Germinal center (tissue), 1 donor: ENCODE data around the gene ZNRF3.
"Not testable (repeated sequence)": the region's sequence is repeated elsewhere in the genome, so short reads cannot be mapped to it uniquely, and the experiment has no call there.

Experiments used
- DNase-seq: peaks from one replicate; pipeline ENCODE4 v3.0.0; 2012; ENCODE audit warnings: mixed read lengths, low spot score

Gene ZNRF3

GRCh38 chr22:28985581-28986290 lies 102.4 kb downstream of the ZNRF3 start:
- DNase-seq: no peak

DNA sequence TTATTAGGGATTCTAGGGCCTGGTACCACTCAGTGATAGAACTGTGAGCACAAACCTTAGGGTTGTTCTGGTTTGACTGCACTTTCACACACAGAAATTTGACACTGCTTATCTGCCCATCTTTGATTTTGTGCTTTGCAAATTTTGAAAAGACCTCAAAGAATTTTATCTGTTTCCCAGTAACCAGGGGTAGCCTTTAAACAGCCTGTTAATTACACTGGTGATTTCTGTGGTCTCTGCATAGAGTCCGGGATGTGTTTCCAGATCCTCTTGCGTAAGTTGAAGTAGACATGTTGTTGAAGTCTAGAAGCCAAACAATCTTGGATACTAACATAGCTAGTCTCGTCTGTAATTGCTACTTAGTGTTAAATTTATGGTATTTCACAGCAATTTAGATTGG lies 103.0 kb downstream of the ZNRF3 start:
- DNase-seq: no peak

GRCh38 chr22:28988457-28988856 lies 105.1 kb downstream of the ZNRF3 start:
- DNase-seq: no peak

DNA sequence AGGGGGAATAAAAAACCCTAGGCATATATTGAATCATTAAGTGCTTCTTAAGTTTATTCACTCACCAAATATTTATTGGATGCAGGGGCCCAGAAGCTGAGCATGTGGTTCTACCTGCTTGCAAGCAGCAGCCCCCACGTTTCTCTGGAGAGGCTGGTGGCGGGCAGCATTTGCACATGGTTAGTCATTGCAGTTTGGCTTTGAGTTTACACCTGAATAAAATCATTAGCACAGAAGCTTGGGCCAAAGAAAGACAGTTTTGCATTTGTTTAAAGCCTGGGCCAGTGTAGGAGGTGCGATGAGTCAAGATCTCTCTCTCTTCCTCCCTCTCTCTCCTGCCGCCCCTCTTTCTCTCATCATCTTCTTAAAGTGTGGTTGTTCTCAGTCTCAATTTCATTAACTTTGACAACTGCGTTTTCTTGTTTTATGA lies 105.7 kb downstream of the ZNRF3 start:
- no peak for DNase-seq

- DNase-seq: no peak
These were observed 106.1 kb downstream of the ZNRF3 start for GRCh38 chr22:28989484-28989883.

DNA sequence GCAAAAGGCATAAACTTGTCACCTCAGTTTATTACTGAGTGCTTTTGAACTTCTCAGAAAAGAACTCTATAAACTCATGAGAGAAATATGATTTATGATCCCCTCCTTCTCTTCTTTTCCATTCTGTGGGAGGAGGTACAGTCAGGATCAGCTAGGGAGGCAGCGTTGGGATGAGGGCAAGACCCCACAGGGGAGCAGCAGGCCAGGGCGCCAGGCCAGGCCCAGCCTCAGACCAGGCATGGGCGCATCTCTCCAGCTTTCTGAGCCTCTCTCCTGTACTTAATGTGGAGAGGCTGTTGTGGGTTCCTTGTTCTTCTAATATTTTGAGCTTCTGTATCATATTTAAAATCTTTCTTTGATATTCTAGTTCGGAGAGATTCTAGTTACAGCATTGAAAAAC lies 106.5 kb downstream of the ZNRF3 start:
- no peak for DNase-seq

- no peak for DNase-seq
These were observed 109.4 kb downstream of the ZNRF3 start for GRCh38 chr22:28992565-28993356.

GRCh38 chr22:28994522-28994921 lies 111.2 kb downstream of the ZNRF3 start:
- DNase-seq: no peak

DNA sequence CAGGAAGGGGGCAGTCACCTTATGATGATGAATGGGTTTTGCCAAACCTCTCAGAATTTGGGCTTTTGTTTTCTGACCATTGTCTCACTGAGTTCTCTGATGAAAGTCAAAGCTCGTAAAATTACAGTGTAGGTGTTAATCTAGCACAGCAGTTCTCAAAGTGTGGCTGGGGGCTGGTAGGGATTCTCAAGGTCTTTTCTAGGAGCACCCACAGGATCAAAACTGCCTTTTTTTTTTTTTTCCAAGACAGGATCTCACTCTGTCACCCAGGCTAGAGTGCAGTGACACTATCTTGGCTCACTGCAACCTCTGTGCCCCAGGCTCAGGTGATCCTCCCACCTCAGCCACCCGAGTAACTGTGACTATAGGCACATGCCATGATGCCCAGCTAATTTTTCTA lies 112.2 kb downstream of the ZNRF3 start:
- DNase-seq: no peak

GRCh38 chr22:28997342-28997741 lies 114.0 kb downstream of the ZNRF3 start:
- no peak for DNase-seq

DNA sequence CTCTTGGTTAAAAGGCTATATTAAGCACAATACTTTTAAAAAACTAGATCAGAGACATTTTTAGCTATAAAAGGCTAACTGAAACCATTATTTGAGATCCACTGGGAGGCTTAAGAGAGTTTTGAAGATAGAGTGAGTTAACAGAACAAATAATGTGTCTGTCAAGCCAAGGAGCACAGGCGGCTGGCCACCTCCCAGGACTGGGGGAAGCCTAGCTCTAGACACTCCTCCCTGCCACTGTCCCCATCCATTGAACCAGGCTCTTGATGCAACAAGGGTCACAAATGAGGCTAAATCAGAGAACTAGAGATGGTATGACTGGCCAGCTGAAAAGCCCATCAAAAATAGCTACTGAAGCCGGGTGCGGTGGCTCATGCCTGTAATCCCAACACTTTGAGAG lies 115.3 kb downstream of the ZNRF3 start:
- DNase-seq: no peak

DNA sequence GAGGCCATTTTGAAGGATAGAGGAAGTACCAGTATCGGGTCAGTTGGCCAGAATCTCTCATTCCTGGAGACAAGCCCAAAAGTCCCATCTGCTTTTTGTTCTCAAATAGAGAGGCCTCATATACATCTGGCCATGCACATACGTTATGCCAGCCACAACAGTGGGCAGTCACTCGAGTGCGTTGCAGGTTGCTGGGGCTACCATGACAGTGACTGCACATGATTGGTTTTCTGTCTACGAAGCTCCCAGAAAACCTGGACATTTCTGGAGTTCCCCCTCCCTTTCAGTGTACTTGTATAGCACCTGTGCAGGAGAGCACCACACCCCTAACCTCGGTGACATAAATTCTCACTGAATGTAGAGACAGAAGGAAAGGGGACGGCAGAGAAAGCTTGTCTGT lies 116.1 kb downstream of the ZNRF3 start:
- no peak for DNase-seq

DNA sequence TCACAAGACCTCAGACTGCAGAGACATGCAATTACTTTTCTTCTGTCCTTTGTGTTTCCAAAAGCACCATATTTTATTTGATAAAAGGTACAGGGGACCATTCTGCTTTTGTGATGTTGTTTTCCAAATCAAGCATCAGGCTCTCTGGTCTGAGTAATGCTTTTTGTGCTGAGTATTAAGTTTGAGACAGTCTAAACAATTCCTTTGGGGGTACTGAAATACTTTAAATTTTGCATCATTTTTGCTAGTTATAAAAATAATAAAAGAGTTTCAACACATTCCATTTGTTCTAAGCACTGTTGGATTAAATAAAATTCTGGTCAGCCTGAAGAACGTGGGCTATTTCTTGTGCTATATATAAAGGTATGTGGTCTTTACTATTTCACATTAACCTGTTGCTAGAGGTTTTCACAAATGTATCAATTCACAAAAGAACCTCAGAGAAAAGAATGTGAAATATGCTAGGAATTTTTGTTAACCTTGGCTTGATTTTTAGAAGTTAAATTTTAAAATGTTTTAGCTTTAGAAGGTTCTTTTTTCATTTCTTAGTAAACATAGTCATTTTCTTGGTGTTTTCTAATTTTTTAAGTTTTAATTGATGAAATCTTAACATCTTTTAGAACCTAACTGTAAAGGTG lies 116.7 kb downstream of the ZNRF3 start:
- DNase-seq: no peak

DNA sequence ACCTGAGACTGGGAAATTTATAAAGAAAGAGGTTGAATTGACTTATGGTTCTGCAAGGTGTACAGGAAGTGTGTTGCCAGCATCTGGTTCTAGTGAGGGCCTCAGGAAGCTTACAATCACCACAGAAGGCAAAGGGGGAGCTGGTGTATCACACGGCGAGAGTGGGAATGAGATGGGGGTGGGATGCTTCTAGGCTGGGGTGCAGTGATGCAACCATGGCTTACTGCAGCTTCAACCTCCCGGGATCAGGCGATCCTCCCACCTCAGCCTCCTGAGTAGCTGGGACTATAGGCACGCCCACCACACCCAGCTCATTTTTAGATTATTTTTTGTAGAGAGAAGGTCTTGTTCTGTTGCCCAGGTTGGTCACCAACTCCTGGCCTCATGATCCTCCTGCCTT lies 117.3 kb downstream of the ZNRF3 start:
- DNase-seq: no peak

DNA sequence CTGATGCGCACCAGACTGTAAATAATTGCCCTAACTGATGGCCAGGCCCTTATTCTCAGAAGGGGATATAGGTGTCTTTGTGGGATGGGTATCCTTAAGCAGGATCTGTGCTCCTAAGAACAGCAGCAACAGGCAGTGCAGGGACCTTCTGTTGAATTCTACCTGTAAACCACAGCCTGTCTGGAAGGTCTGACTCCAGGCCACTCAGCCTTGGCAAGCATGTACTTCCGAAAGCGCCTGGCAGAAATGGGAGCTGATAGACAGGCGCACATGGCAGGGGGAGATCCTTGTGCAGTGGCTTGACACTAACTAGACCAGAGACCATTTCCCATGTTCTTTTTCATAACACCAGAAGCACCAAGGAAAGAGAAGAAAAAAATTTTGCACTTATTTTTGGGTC lies 119.2 kb downstream of the ZNRF3 start:
- no peak for DNase-seq

DNA sequence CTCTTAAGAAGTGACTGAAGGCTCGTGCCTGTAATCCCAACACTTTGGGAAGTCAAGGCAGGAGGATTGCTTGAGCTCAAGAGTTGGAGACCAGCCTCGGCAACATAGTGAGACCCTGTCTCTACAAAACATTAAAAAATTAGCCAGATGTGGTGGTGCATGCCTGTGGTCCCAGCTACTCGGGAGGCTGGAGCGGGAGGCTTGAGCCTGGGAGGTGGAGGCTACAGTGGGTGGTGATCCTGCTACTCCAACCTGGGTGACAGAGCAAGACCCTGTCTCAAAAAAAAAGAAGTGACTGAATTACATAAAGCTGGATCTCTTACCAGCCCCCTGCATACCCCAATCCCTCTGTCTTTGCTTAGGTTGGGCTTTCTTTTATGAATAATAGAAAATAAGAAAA lies 120.2 kb downstream of the ZNRF3 start:
- DNase-seq: no peak

- no peak for DNase-seq
These were observed 120.7 kb downstream of the ZNRF3 start for GRCh38 chr22:29003975-29004646.

GRCh38 chr22:29004647-29005371 lies 121.4 kb downstream of the ZNRF3 start:
- no peak for DNase-seq

DNA sequence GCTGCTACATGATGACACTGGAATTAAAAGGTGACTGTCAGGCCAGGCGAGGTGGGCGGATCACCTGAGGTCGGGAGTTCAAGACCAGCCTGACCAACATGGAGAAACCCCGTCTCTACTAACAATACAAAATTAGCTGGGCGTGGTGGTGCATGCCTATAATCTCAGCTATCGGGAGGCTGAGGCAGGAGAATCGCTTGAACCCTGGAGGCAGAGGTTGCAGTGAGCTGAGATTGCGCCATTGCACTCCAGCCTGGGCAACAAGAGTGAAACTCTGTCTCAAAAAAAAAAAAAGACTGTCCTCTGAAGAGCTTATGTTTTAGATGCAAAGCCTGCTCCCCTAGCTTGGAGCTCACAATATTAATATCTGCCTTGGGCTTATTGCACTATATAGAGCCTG lies 122.4 kb downstream of the ZNRF3 start:
- DNase-seq: not testable (repeated sequence)

- no peak for DNase-seq
These were observed 123.0 kb downstream of the ZNRF3 start for GRCh38 chr22:29006346-29006745.

DNA sequence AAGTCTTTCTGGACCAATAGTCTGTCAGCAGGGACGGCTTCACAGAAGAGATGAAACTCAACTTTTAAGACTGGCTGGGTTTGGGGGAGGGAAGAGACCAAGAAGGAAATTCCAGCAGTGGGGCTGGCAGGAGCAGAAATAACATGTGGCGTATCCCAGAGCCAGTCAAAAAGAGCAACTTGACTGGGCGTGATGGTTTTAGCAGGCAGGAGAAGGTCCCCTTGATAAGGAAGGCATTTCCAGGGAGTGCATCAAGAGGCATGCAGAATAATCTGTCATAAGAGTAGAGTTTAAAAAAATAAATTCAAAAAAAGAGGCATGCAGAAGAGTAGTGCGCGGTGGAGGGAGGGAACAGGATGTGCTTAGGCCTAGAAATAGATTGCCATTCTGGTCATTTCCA lies 125.8 kb downstream of the ZNRF3 start:
- no peak for DNase-seq
